OCI-LY1 (cell line): ENCODE data around the gene LONRF3.

Experiments used
- H2AFZ ChIP-seq: fragments of 200-600 bp; sonication (generic), shearing (Covaris generic); 2 replicates; pipeline ENCODE4 v1.6.0; 2014; ENCODE audit warnings: antibody characterized with exemption, mild to moderate bottlenecking, low read length
- H3F3A ChIP-seq: fragments of 200-600 bp; sonication (generic), shearing (Covaris generic); 2 replicates; pipeline ENCODE4 v1.6.0; 2014; ENCODE audit warnings: mild to moderate bottlenecking, antibody characterized with exemption, low read length, moderate library complexity; ENCODE audit not compliant: insufficient read depth
- H3K27ac ChIP-seq: fragments of 200-600 bp; sonication (generic); 2 replicates; pipeline ENCODE4 v1.5.1; 2014; ENCODE audit warnings: low read length, mixed run types, mild to moderate bottlenecking, low read depth; ENCODE audit not compliant: poor library complexity, severe bottlenecking
- H3K27me3 ChIP-seq: fragments of 200-600 bp; sonication (generic); 2 replicates; pipeline ENCODE4 v1.6.0; 2014; ENCODE audit warnings: antibody characterized with exemption, mild to moderate bottlenecking, low read length, moderate library complexity; ENCODE audit not compliant: insufficient read depth
- H3K36me3 ChIP-seq: fragments of 200-600 bp; sonication (generic); 2 replicates; pipeline ENCODE4 v1.6.1; 2014; ENCODE audit warnings: mild to moderate bottlenecking, antibody characterized with exemption, low read length, moderate library complexity, mixed read lengths; ENCODE audit not compliant: insufficient read depth
- H3K4me1 ChIP-seq: fragments of 200-600 bp; sonication (generic); 2 replicates; pipeline ENCODE4 v1.5.1; 2014; ENCODE audit warnings: mild to moderate bottlenecking, low read length, moderate library complexity; ENCODE audit not compliant: insufficient read depth, severe bottlenecking
- H3K4me2 ChIP-seq: fragments of 200-600 bp; sonication (generic), shearing (Covaris generic); 2 replicates; pipeline ENCODE4 v1.6.1; 2014; ENCODE audit warnings: low read length
- H3K4me3 ChIP-seq: fragments of 200-600 bp; sonication (generic); 2 replicates; pipeline ENCODE4 v1.5.1; 2014; ENCODE audit warnings: low read length, low read depth, mild to moderate bottlenecking, mixed read lengths; ENCODE audit not compliant: poor library complexity, severe bottlenecking
- H3K79me2 ChIP-seq: fragments of 200-600 bp; shearing (Covaris generic); 2 replicates; pipeline ENCODE4 v1.6.1; 2016; ENCODE audit warnings: mixed run types, low read length, mixed read lengths; ENCODE audit not compliant: insufficient read depth
- H3K9ac ChIP-seq: fragments of 200-600 bp; sonication (generic), shearing (Covaris generic); 2 replicates; pipeline ENCODE4 v1.6.1; 2014; ENCODE audit warnings: mild to moderate bottlenecking, low read length, mixed read lengths
- H3K9me2 ChIP-seq: fragments of 200-600 bp; sonication (generic), shearing (Covaris generic); 2 replicates; pipeline ENCODE4 v1.6.1; 2014; ENCODE audit warnings: low read depth, mild to moderate bottlenecking, low read length, mixed read lengths
- H3K9me3 ChIP-seq: fragments of 200-600 bp; shearing (Covaris generic); 2 replicates; pipeline ENCODE4 v1.6.1; 2014; ENCODE audit warnings: low read length, mixed read lengths
- H4K20me1 ChIP-seq: fragments of 200-600 bp; sonication (generic), shearing (Covaris generic); 2 replicates; pipeline ENCODE4 v1.6.0; 2016; ENCODE audit warnings: mild to moderate bottlenecking, low read length; ENCODE audit not compliant: insufficient read depth
- CTCF ChIP-seq: fragments of 200-600 bp; sonication (generic), shearing (Covaris generic); IDR thresholded peaks from 2 replicates; pipeline ENCODE4 v1.5.1; 2017; ENCODE audit warnings: mild to moderate bottlenecking, antibody characterized with exemption, low read length, moderate library complexity, mixed read lengths
- EZH2 ChIP-seq: fragments of 200-600 bp; sonication (generic), shearing (Covaris generic); IDR thresholded peaks from 2 replicates; pipeline ENCODE4 v1.8.0; 2017; ENCODE audit warnings: borderline replicate concordance, mixed run types, mild to moderate bottlenecking, antibody characterized with exemption, low read length, moderate library complexity, mixed read lengths

Gene LONRF3

DNA sequence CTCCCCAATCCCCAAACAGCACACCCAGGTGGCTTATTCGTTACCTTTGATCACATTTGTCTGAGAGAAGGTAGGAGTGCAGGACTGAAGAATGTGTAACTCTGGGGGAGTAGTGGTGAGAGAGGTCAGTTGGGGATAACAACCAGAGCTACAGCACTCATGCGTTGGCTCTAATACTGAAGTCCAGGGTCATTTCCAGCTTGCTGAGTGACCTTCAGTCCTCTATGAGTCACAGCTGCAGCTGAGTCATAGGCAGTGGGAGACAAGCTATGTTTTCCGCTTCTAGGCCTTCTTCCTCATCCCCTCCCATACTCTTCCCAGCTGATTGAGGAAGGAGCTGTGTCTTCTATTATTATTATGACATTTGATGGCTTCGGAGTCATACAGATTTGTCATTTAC lies 66.8 kb downstream of the LONRF3 start:
- H2AFZ ChIP-seq, result no peak overlapping the region
- no peaks in the 10 kb centered on the region for H3F3A ChIP-seq
- H3K36me3 ChIP-seq, result no peaks in the 10 kb centered on the region
- H3K27ac ChIP-seq, result no peak overlapping the region
- H3K9me2 ChIP-seq, result no peaks in the 10 kb centered on the region
- no peak overlapping the region for H3K4me3 ChIP-seq
- H3K9ac ChIP-seq, result no peak overlapping the region
- no peaks in the 10 kb centered on the region for H3K4me1 ChIP-seq
- no peak overlapping the region for H3K4me2 ChIP-seq
- H3K27me3 ChIP-seq, result no peaks in the 10 kb centered on the region
- no peaks in the 10 kb centered on the region for H3K9me3 ChIP-seq
- H4K20me1 ChIP-seq, result no peaks in the 10 kb centered on the region
- no peak for TF ChIP-seq EZH2
- no peak for TF ChIP-seq CTCF
- no peaks in the 10 kb centered on the region for H3K79me2 ChIP-seq

DNA sequence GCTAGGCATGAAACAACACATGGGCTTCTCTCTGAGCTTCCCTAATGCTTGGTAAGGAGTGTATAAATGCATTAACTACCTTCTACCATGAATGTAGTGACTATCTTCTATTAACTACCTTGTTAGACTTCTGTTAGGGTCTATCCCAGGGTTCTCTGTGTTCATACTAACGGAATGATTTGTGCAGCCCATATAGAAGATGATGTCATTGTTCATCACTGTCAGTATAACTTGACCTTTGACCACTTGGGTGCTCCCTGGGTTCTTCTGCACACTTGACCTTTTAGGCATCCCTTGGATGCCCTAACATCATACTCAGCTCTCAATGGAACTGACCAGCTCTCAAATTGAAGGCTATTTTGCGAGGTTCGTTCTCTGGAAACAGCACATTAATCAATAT lies 67.6 kb downstream of the LONRF3 start:
- Histone ChIP-seq H4K20me1 (no peaks in the 10 kb centered on the region), H3K9ac (no peak overlapping the region), H3K9me3 (no peaks in the 10 kb centered on the region), H3K27ac (no peak overlapping the region), H2AFZ (no peak overlapping the region), H3K36me3 (no peaks in the 10 kb centered on the region), H3K9me2 (no peaks in the 10 kb centered on the region), H3K4me2 (no peak overlapping the region), H3F3A (no peaks in the 10 kb centered on the region), H3K4me1 (no peaks in the 10 kb centered on the region), H3K79me2 (no peaks in the 10 kb centered on the region), H3K4me3 (no peak overlapping the region), H3K27me3 (no peaks in the 10 kb centered on the region)
- no peak for TF ChIP-seq CTCF
- TF ChIP-seq EZH2, result no peak

DNA sequence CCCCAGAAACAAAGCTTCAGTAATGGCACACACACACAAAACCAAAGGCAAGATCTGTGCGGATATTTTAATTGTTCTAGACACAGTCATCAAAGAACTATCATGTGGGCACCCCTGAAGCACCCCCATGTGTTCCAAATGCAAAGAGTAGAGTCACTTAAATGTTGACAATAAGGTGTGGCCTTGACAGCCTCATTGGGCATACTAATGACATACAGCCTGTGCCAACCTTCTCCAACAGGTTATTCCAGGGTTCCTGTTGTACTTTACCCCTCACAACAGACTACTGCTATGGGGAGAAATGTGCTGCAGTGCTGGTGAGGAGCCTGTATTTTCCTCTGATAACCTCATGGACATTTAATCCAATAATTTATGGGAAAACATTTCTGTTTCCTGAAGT lies 68.6 kb downstream of the LONRF3 start:
- no peaks in the 10 kb centered on the region for H3K9me2 ChIP-seq

More for the DNA sequence above, 68.6 kb downstream of the LONRF3 start:
- Histone ChIP-seq H3K9ac (no peak overlapping the region), H2AFZ (no peak overlapping the region), H3K4me2 (no peak overlapping the region), H3K36me3 (no peaks in the 10 kb centered on the region), H3K27ac (no peak overlapping the region), H3K9me3 (no peaks in the 10 kb centered on the region), H3F3A (no peaks in the 10 kb centered on the region), H3K79me2 (no peaks in the 10 kb centered on the region), H3K27me3 (no peaks in the 10 kb centered on the region), H3K4me3 (no peak overlapping the region), H3K4me1 (no peaks in the 10 kb centered on the region), H4K20me1 (no peaks in the 10 kb centered on the region)
- TF ChIP-seq CTCF (no peak), EZH2 (no peak)
